ENCODE results near the gene ICAM4.
"Not testable (repeated sequence)": the region's sequence is repeated elsewhere in the genome, so short reads cannot be mapped to it uniquely, and the experiment has no call there.

ICAM4 gene

DNA sequence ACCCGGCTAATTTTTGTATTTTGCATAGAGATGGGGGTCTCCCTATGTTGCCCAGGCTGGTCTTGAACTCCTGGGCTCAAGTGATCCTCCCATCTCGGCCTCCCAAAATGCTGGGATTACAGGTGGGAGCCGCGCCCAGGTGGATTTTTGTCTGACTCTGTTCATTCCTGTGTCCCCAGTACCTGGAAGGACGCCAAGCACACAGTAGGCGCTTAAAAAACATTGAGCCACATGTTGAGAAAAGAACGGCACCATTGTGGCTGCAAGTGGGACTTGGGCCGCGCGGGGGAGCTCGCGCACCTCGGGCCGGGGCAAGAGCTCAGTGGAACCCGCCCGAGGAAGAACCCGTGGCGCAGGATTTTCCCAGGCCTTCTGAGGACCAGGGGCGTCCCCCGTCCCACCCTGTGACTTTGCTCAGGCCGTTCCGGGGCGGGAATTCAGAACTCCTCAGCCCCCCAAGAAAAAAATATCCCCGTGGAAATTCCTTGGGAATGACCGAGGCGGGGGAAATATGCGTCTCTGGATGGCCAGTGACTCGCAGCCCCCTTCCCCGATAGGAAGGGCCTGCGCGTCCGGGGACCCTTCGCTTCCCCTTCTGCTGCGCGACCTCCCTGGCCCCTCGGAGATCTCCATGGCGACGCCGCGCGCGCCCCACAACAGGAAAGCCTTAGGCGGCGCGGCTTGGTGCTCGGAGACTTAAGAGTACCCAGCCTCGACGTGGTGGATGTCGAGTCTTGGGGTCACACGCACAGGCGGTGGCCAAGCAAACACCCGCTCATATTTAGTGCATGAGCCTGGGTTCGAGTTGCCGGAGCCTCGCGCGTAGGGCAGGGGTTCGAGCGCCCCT lies 17.2 kb upstream of the ICAM4 start:
- peak; percentile 84 for DNase-seq

DNA sequence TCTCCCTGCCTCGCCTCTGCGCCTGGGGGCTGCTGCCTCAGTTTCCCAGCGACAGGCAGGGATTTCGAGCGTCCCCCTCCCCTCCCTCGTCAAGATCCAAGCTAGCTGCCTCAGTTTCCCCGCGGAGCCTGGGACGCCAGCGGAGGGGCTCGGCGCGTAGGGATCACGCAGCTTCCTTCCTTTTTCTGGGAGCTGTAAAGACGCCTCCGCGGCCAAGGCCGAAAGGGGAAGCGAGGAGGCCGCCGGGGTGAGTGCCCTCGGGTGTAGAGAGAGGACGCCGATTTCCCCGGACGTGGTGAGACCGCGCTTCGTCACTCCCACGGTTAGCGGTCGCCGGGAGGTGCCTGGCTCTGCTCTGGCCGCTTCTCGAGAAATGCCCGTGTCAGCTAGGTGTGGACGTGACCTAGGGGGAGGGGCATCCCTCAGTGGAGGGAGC lies 16.6 kb upstream of the ICAM4 start:
- peak; percentile 59 for DNase-seq

DNA sequence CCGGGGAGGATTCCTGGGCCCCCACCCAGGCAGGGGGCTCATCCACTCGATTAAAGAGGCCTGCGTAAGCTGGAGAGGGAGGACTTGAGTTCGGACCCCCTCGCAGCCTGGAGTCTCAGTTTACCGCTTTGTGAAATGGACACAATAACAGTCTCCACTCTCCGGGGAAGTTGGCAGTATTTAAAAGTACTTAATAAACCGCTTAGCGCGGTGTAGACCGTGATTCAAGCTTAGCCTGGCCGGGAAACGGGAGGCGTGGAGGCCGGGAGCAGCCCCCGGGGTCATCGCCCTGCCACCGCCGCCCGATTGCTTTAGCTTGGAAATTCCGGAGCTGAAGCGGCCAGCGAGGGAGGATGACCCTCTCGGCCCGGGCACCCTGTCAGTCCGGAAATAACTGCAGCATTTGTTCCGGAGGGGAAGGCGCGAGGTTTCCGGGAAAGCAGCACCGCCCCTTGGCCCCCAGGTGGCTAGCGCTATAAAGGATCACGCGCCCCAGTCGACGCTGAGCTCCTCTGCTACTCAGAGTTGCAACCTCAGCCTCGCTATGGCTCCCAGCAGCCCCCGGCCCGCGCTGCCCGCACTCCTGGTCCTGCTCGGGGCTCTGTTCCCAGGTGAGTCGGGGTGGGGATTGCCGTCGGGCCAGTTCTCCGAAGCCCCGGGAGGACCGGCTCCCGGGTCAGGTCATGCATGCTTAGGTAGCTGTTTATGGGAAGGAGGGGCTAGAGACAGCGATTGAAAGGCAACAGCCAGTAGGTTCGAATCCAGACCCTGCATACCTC lies 15.9 kb upstream of the ICAM4 start, which contains the start of gene ICAM1:
ICAM1 (plus strand) TSS at position 505 of the 779 bp plus-strand sequence; CDS start at position 545, 40 bp downstream.
- DNase-seq = peak; percentile 78

DNA sequence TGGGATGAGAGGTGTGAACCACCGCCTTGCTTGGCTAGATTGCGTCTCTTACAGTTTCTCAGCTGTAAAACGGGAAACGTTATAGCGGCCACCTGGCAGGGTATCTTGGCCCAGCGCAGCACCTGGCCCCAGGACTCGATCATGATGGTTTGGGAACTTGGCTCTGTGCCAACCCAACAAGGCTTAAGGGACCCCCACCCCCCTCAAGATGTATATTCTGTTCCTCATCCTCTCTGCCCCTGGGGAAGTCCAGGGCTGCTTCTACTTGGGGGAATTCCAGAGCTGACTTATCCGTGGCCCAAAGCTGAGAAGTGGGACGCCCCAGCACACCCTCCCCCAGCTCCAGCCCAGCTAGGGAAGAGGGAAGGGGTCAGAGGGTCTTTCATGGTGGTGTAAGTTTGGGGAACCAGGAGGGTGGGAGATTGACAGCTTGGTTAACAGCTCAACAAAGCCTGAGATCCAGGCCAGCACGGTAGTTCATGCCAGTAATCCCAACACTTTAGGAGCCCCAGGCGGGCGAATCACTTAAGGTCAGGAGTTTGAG lies 15.1 kb upstream of the ICAM4 start:
- no peak for DNase-seq

DNA sequence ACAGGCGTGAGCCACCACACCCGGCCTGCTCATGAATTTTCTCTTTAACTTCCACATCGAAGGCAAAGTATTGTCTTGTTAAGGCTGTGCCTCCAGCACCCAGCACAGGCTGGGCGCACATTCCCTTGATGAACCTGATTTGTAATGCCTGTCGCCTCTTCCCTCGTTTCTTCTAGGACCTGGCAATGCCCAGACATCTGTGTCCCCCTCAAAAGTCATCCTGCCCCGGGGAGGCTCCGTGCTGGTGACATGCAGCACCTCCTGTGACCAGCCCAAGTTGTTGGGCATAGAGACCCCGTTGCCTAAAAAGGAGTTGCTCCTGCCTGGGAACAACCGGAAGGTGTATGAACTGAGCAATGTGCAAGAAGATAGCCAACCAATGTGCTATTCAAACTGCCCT lies 12.2 kb upstream of the ICAM4 start:
- no peak for DNase-seq

DNA sequence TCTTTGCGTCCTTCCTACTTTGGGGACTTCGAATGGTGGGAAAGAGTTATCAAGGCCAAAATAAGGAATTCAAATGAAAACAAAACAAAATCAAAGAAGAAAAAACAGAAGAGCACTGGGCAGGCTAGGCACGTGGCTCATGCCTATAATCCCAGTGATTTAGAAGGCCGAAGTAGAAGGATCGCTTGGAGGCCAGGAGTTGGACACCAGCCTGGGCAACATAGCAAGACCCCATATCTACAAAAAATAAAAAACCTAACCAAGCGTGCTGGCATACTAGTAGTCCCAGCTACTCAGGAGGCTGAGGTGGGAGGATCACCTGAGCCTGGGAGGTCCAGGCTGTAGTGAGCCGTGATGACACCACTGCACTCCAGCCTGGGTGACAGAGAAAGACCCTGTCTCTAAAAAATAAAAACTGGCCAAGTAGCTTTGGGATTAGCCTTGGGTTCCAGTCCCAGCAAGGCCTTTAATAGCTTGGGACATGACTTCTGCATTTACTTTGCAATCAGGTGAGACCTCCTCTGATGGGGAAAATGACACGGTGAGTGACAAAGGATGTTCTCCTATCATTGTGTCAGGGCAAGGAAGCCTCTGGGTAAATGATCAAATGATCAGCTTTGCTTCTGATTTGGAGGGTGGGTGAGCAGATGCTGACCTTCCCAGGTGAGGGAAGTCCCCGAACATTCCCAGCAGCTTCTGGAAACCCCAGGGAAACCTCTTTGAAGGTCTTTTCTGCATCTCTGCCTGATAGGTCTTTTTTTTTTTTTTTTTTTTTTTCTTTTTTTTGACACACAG lies 8.8 kb upstream of the ICAM4 start:
- no peak for DNase-seq

DNA sequence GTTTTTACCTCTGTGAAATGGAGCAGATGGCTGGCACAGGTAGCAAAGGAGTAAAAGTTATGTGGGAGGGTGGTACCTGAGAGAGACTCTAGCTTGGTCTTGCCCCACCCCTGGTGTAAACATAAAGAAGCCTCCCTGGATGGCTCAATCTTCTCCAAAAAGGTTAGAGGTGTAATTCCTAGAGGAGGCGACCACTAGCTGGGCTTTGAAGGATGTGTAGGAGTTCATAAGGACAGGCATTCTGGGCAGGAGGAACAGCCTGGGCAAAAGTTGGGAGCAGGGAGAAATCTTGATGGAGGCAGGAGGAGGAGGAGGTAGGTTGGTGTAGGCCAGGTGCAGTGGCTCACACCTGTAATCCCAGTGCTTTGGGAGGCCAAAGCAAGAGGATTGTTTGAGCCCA lies 7.8 kb upstream of the ICAM4 start:
- DNase-seq = no peak

DNA sequence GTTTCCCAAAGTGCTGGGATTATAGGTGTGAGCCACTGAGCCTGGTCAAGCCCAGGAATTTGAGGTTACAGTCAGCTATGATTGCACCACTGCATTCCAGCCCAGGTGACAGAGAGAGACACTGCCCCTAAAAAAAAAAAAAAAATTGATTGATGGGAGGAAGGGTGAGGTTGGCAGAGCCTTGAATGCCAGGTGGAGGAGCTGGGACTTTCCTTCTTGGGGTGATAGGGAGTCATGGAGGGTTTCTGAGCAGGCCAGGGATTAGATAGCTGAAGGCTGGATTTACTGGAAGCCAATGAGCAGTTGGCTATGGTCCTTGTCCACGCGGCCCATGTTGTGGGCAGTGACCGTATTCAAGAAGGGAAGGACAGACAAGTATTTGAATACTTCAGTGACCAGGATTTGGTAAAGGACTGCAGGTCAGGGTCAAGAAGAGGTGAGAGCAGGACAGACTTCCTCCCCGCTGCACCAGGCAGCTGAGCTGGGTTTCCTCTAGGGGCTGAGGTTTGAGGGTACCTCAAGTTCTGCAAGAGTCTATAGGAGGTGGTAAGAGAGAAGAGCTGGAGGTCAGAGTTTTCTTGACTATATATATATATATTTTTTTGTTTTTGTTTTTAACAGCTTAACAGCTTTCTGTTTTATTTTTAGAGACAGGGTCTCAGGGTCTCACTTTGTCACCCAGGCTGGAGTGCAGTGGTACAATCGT lies 6.9 kb upstream of the ICAM4 start:
- no peak for DNase-seq

DNA sequence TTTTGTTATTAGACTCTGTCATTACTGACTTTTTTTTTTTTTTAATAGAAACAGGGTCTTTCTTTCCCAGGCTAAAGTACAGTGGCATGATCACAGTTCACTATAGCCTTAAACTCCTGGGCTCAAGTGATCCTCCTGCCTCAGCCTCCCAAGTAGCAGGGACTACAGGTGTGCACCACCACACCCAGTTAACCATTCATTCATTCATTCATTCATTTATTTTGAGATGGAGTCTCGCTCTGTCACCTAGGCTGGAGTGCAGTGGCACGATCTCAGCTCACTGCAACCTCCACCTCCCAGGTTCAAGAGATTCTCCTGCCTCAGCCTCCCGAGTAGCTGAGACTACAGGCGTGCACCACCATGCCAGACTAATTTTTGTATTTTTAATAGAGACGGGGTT lies 4.7 kb upstream of the ICAM4 start:
- not testable (repeated sequence) for DNase-seq

DNA sequence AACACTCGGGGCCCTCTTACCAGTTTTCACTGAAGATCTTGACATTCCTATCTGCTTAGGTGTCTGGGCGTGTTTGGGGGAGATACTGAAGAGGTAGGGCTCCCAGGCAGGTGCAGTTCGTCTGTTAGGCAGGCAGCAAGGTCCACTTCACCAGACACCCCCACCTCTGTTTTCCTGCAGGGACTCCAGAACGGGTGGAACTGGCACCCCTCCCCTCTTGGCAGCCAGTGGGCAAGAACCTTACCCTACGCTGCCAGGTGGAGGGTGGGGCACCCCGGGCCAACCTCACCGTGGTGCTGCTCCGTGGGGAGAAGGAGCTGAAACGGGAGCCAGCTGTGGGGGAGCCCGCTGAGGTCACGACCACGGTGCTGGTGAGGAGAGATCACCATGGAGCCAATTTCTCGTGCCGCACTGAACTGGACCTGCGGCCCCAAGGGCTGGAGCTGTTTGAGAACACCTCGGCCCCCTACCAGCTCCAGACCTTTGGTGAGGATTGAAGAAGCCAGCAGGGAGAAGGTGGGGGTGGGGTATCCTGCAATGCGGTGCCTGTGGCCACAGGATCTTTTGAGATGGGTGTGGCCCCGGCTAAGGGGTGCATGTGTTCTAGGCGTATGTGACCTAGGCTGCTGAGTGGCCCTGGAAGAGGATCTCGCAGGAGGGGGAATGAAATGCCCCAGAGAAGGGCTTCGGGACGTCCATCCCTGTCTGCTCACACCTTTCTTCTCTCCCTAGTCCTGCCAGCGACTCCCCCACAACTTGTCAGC lies 3.3 kb upstream of the ICAM4 start:
- no peak for DNase-seq

DNA sequence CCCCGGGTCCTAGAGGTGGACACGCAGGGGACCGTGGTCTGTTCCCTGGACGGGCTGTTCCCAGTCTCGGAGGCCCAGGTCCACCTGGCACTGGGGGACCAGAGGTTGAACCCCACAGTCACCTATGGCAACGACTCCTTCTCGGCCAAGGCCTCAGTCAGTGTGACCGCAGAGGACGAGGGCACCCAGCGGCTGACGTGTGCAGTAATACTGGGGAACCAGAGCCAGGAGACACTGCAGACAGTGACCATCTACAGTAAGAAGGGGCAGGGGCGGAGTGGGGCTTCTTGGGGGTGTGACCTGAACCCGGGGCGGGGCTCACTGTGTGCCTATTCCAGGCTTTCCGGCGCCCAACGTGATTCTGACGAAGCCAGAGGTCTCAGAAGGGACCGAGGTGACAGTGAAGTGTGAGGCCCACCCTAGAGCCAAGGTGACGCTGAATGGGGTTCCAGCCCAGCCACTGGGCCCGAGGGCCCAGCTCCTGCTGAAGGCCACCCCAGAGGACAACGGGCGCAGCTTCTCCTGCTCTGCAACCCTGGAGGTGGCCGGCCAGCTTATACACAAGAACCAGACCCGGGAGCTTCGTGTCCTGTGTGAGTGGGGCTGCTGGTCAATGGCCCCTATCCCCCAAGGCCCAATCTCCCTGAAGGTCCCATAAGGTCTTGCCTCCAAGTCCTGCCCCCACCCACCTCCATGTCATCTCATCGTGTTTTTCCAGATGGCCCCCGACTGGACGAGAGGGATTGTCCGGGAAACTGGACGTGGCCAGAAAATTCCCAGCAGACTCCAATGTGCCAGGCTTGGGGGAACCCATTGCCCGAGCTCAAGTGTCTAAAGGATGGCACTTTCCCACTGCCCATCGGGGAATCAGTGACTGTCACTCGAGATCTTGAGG lies 2.4 kb upstream of the ICAM4 start:
- DNase-seq = no peak

DNA sequence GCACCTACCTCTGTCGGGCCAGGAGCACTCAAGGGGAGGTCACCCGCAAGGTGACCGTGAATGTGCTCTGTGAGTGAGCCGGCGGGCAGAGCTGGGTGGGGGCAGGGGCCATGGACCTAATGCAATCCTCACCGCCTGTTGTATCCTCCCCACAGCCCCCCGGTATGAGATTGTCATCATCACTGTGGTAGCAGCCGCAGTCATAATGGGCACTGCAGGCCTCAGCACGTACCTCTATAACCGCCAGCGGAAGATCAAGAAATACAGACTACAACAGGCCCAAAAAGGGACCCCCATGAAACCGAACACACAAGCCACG lies 1.8 kb upstream of the ICAM4 start:
- DNase-seq = no peak

DNA sequence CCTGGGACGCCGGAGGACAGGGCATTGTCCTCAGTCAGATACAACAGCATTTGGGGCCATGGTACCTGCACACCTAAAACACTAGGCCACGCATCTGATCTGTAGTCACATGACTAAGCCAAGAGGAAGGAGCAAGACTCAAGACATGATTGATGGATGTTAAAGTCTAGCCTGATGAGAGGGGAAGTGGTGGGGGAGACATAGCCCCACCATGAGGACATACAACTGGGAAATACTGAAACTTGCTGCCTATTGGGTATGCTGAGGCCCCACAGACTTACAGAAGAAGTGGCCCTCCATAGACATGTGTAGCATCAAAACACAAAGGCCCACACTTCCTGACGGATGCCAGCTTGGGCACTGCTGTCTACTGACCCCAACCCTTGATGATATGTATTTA lies 1.4 kb upstream of the ICAM4 start:
- DNase-seq = no peak

DNA sequence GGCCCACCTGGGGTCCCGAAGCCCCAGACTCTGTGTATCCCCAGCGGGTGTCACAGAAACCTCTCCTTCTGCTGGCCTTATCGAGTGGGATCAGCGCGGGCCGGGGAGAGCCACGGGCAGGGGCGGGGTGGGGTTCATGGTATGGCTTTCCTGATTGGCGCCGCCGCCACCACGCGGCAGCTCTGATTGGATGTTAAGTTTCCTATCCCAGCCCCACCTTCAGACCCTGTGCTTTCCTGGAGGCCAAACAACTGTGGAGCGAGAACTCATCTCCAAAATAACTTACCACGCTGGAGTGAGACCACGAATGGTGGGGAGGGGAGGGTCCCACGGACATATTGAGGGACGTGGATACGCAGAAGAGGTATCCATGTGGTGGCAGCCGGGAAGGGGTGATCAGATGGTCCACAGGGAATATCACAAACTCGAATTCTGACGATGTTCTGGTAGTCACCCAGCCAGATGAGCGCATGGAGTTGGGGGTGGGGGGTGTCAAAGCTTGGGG lies 2.0 kb downstream of the ICAM4 start:
- peak; percentile 61 for DNase-seq

DNA sequence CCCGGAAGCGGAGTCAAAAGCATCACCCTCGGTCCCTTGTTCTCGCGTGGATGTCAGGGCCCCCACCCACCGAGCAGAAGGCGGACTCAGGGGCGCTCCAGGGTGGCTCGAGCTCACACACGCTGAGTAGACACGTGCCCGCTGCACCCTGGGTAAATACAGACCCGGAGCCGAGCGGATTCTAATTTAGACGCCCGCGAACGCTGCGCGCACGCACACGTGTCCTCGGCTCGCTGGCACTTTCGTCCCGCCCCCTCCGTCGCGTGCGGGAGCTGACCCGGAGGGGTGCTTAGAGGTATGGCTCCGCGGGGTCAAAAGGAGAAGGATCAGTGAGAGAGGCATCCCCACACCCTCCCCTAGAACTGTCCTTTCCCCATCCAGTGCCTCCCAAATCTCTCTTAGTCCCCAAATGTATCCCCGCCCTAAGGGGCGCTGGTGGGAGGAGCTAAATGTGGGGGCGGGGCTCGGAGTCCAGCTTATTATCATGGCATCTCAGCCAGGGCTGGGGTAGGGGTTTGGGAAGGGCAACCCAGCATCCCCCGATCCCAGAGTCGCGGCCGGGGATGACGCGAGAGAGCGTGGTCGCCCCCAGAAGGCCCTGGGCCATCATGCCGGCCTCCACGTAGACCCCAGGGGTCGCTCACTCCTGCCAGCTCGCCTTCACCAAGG lies 2.5 kb downstream of the ICAM4 start:
- no peak for DNase-seq

DNA sequence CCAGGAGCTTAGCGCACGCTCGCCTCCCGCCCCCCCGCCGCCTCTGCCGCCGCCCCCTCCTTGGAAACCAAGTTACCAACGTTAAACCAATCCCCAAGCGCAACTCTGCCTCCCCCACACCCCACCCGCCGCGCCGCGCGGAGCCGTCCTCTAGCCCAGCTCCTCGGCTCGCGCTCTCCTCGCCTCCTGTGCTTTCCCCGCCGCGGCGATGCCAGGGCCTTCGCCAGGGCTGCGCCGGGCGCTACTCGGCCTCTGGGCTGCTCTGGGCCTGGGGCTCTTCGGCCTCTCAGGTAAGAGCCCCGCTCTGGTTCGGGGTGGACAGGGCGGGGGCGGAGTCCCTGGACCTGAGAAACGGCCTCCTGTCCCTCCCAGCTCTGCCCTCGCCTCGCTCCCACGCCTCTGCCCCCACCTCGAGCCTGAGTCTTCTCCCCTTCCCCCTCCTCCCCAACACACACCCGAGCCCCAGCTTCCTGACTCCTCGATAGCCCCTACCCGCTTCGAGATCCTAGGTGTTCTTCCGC lies 3.1 kb downstream of the ICAM4 start, which contains the start of gene ICAM5:
ICAM5 (plus strand) TSS at position 117 of the 521 bp plus-strand sequence; CDS start at position 209, 92 bp downstream.
- no peak for DNase-seq

DNA sequence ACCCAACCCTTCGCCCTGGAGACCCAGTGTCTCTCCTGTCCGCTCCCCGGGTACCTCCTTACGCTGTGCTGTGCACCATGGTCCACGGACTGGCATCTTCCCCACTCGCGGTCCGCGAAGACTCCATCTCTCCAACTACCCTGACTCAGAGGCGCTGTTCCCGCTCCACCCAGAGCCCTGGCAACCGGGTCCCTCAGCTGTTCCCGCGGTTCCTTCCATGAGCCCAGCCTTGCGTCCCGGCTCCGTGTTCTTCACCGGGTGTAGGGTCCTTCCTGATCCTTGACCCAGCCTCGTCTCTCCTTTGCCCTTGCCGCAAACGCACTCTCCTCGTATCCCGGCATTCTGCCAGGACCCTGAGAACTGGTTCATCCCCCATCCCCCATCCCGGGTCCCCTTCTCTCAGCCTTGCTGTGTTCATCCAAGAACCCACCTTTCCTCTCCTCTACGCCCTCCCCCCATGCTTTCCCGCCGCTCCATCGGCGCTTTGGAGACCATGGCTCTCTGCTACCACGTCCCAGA lies 3.7 kb downstream of the ICAM4 start:
- DNase-seq = no peak

DNA sequence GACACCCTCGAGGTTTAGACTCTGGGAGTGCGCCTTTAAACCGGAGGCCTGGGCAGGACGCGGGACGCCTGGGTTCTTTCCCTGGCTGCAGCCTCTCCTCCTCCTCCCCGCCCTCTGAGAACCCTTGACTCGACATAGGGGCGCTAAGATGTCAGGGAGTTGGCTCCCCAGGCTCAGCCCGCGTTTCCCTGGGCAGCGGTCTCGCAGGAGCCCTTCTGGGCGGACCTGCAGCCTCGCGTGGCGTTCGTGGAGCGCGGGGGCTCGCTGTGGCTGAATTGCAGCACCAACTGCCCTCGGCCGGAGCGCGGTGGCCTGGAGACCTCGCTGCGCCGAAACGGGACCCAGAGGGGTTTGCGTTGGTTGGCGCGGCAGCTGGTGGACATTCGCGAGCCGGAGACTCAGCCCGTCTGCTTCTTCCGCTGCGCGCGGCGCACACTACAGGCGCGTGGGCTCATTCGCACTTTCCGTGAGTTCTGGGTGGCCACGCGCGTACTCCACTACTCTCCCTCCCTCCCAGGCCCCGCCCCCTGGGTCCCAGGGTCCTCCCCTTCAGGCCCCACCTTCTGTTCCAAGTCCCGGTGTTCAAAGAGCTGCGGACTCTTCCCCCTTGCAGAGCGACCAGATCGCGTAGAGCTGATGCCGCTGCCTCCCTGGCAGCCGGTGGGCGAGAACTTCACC lies 4.3 kb downstream of the ICAM4 start:
- DNase-seq = no peak
